DMS153 (cell line): ENCODE data around the gene CISD1.
"Not testable (repeated sequence)": the region's sequence is repeated elsewhere in the genome, so short reads cannot be mapped to it uniquely, and the experiment has no call there.

Experiments used
- DNase-seq: peaks from one replicate; lab custom pipeline; 2025; lab: John Stamatoyannopoulos, UW

The CISD1 gene

DNA sequence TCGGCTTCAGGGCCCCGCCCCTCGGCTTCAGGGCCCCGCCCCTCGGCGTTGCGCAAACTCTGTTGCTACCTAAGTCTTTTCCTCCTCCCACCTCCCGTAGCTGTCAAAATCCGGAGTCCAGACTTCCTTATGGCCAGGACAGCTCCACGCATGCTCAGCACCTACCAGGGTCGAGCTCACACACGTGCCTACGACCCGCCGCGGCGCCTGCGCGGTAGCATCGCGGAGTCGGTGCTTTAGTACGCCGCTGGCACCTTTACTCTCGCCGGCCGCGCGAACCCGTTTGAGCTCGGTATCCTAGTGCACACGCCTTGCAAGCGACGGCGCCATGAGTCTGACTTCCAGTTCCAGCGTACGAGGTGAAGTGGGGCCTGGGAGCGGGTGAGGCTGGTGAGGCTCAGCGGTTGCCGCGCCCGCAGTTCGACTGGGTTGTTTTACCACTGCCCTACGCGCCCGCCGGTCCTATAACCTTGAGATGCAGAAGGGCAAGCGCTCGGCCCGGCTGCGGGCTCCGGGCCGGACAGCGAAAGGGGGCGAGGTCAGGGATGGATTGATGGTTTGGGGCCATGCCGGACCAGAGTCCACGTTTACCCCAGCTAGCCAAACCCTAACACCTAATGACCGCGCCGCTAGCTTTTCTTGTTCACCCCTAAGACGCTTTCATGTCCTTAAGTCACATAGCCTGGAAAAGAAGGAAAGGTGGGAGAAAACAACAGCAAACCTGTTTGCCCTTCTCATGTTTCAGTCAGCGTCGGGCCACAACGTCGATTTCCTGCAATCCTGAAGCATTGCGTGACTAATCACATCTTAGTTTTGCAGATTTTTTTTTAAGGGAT, at the start of gene CISD1:
Gene CISD1 (plus strand): TSS at position 217 of the 836 bp plus-strand sequence. CDS start 112 bp downstream, at position 329.
- DNase-seq = peak; percentile 99

GRCh38 chr10:58219875-58220274, 49.1 kb upstream of the CISD1 start:
- DNase-seq = no peak

- no peak for DNase-seq
Observed at GRCh38 chr10:58220769-58221451, 48.1 kb upstream of the CISD1 start.

GRCh38 chr10:58225654-58226053, 43.3 kb upstream of the CISD1 start:
- no peak for DNase-seq

DNA sequence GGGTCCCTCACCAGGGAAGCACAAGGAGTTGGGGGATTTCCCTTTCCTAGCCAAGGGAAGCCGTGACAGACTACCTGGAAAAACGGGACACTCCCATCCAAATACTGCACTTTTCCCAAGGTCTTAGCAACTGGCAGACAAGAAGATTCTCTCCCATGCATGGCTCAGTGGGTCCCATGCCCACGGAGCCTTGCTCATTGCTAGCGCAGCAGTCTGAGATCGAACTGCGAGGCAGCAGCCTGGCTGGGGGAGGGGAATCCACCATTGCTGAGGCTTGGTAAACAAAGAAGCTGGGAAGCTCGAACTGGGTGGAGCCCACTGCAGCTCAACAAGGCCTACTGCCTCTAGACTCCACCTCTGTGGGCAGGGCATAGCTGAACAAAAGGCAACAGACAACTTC, 39.1 kb upstream of the CISD1 start:
- not testable (repeated sequence) for DNase-seq

- no peak for DNase-seq
Observed at GRCh38 chr10:58237014-58237834, 31.7 kb upstream of the CISD1 start.

GRCh38 chr10:58239561-58240169, 29.3 kb upstream of the CISD1 start:
- DNase-seq = no peak

- no peak for DNase-seq
Observed at GRCh38 chr10:58240531-58240930, 28.4 kb upstream of the CISD1 start.

GRCh38 chr10:58241346-58241745, 27.6 kb upstream of the CISD1 start:
- no peak for DNase-seq

DNA sequence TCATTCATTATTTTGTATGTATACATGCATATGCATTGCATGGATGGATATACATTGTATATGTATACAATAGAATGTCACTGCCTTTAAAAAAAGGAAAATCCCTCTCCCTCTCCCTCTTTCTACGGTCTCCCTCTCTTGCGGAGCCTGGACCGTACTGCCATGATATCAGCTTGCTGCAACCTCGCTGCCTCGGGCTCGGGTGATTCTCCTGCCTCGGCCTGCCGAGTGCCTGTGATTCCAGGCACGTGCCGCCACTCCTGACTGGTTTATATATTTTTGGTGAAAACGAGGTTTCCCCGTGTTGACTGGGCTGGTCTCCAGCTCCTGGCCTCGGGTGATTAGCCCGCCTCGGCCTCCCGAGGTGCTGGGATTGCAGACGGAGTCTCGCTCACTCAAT, 25.7 kb upstream of the CISD1 start:
- DNase-seq = no peak

DNA sequence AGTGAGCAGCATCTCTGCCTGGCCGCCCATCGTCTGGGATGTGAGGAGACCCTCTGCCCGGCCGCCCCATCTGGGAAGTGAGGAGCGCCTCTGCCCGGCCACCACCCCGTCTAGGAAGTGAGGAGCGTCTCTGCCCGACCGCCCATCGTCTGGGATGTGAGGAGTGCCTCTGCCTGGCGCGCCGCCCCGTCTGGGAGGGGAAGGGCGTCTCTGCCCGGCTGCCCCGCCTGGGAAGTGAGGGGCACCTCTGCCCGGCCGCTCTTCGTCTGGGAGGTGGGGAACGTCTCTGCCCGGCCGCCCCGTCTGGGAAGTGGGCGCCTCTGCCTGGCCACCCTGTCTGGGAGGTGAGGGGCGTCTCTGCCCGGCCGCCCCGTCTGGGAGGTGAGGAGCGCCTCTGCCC, 25.2 kb upstream of the CISD1 start:
- not testable (repeated sequence) for DNase-seq

- not testable (repeated sequence) for DNase-seq
Observed at GRCh38 chr10:58244242-58244641, 24.7 kb upstream of the CISD1 start.

- not testable (repeated sequence) for DNase-seq
Observed at GRCh38 chr10:58244666-58245065, 24.3 kb upstream of the CISD1 start.

GRCh38 chr10:58253184-58253583, 15.8 kb upstream of the CISD1 start:
- no peak for DNase-seq

GRCh38 chr10:58254644-58255043, 14.3 kb upstream of the CISD1 start:
- no peak for DNase-seq

DNA sequence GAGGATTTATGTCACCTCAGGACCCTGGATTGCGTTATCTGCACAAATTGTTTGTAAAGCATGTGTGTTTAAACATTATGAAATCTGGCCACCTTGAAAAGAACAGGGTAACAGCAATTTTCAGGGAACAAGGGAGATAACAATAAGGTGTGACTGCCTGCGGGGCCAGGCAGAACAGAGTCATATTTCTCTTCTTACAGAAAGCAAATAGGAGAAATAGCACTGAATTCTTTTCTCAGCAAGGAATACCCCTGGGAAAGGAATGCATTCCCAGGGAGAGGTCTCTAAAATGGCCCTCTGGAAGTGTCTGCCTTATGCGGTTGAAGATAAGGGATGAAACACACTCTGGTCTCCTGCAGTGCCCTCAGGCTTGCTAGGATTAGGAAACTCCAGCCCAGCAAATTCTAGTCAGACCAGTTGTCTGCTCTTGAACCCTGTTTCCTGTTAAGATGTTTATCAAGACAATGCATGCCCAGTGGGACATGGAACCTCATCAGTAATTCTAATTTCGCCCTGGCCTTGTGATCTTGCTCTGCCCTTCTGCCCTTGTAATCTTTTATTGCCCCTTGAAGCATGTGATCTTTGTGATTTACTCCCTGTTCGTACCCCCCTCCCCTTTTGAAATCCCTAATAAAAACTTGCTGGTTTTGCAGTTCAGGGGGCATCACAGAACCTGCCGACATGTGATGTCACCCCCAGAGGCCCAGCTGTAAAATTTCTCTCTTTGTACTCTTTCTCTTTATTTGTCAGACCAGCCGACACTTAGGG, 12.8 kb upstream of the CISD1 start:
- DNase-seq = not testable (repeated sequence)

- no peak for DNase-seq
Observed at GRCh38 chr10:58258977-58259692, 9.8 kb upstream of the CISD1 start.

GRCh38 chr10:58260334-58260733, 8.6 kb upstream of the CISD1 start:
- no peak for DNase-seq

DNA sequence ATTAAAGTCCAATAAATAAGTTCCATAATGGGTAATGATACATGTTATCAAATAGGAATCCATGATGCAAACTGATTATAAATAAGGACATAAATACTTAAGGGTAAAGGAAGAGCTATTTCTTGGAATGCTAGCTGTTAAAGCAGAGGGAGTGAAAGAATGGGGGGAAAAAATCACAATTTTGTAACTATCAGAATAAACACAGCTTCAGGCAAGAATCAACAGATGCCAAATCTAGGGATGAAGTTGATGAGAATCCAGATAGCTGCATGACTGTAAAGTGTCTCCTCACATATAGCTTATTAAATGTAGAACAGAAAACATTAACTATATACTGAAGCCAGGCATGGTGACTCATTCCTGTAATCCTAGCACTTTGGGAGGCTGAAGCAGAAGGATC, 6.2 kb upstream of the CISD1 start:
- no peak for DNase-seq

DNA sequence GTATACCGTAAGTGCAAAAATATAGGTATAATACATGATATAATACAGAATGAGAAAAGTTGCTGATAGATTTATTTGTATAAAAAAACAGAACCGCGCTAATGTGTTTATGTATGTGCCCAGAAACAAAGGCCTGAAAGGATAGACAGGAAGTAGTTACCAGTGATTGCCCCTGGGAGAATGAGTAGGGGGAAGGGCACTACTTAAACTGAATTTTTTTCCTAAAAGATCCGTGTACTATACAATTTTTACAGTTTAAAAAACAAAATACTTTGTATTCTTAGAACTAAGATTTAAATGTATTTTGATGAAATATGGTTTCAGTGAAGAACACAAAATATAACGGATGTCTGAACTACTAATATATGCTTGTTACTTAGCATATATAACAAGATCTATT, 4.2 kb upstream of the CISD1 start:
- peak; percentile 19 for DNase-seq

- DNase-seq = no peak
Observed at GRCh38 chr10:58265249-58265648, 3.7 kb upstream of the CISD1 start.
